HEK293 (cell line): ENCODE measurements around the gene ADAMTS12.

Experiments
- CTCF ChIA-PET: fragments of 350-600 bp; formaldehyde crosslinking; extraction: SDS; loops from one replicate; lab custom pipeline; 2021; ENCODE audit warnings: antibody characterized with exemption; lab: Yijun Ruan, JAX
- POLR2A ChIA-PET: fragments of 300-600 bp; formaldehyde crosslinking; extraction: SDS; loops from one replicate; lab custom pipeline; 2020; ENCODE audit warnings: antibody characterized with exemption, inconsistent platforms; lab: Yijun Ruan, JAX
- H3K27ac ChIP-seq: fragments of 200-500 bp; sonication (Bioruptor generic); 2 replicates; pipeline ENCODE4 v1.5.1; 2014; ENCODE audit warnings: low read depth, low read length, control low read depth, inconsistent platforms; ENCODE audit errors: extremely low read depth
- H3K36me3 ChIP-seq, 2 experiments: fragments of 200-500 bp in 1 of 2; sonication (Bioruptor generic) in 1 of 2; 1 replicate in 1 of 2; 2 replicates in 1 of 2; pipeline ENCODE4 v1.5.1; 2014 to 2017; ENCODE audit warnings: inconsistent platforms in 2 of 2, low read length in 2 of 2; ENCODE audit not compliant: control insufficient read depth in 2 of 2, insufficient read depth in 1 of 2
- H3K4me1 ChIP-seq: fragments of 200-500 bp; sonication (Bioruptor generic); 2 replicates; pipeline ENCODE4 v1.5.1; 2014; ENCODE audit warnings: mild to moderate bottlenecking, low read length, inconsistent platforms; ENCODE audit not compliant: control insufficient read depth, insufficient read depth
- H3K4me3 ChIP-seq: 2 replicates; pipeline ENCODE4 v1.5.1; 2011; ENCODE audit warnings: low read depth, mild to moderate bottlenecking, control low read depth, low read length, moderate library complexity
- H3K9me3 ChIP-seq: fragments of 200-500 bp; sonication (Bioruptor generic); 2 replicates; pipeline ENCODE4 v1.5.1; 2014; ENCODE audit warnings: low read depth, low read length, inconsistent platforms; ENCODE audit not compliant: control insufficient read depth, insufficient read depth
- IKZF3 ChIP-seq: fragments of 450-650 bp; IDR thresholded peaks from 2 replicates; pipeline ENCODE4 v1.5.0; 2018; ENCODE audit warnings: missing biosample characterization, mild to moderate bottlenecking, missing genetic modification characterization, moderate library complexity
- OSR2 ChIP-seq: fragments of 450-650 bp; formaldehyde crosslinking; IDR thresholded peaks from 2 replicates; pipeline ENCODE4 v1.5.1; 2016; ENCODE audit warnings: missing biosample characterization, missing genetic modification characterization
- ZNF157 ChIP-seq: fragments of 450-650 bp; formaldehyde crosslinking; IDR thresholded peaks from 2 replicates; pipeline ENCODE4 v1.5.1; 2016; ENCODE audit warnings: missing biosample characterization, missing genetic modification characterization
- ZNF16 ChIP-seq: fragments of 450-650 bp; formaldehyde crosslinking; IDR thresholded peaks from 2 replicates; pipeline ENCODE4 v1.5.1; 2016; ENCODE audit warnings: low read depth, missing biosample characterization, missing genetic modification characterization
- ZNF169 ChIP-seq: fragments of 450-650 bp; formaldehyde crosslinking; IDR thresholded peaks from 2 replicates; pipeline ENCODE4 v1.5.1; 2016; ENCODE audit warnings: missing biosample characterization, missing genetic modification characterization
- ZNF23 ChIP-seq: fragments of 450-650 bp; formaldehyde crosslinking; IDR thresholded peaks from 2 replicates; pipeline ENCODE4 v1.5.1; 2016; ENCODE audit warnings: missing biosample characterization, missing genetic modification characterization, borderline replicate concordance
- ZNF274 ChIP-seq, 2 experiments: fragments of 200-500 bp in 1 of 2; fragments of 450-650 bp in 1 of 2; sonication (Bioruptor generic) in 1 of 2; formaldehyde crosslinking in 1 of 2; IDR thresholded peaks; 2 replicates each; pipeline versions ENCODE4 v1.5.1 to v1.6.1; 2014 to 2016; ENCODE audit warnings: borderline replicate concordance in 1 of 2, inconsistent platforms in 1 of 2, low read length in 1 of 2, missing biosample characterization in 1 of 2, missing genetic modification characterization in 1 of 2
- ZNF707 ChIP-seq: fragments of 450-650 bp; formaldehyde crosslinking; IDR thresholded peaks from 2 replicates; pipeline ENCODE4 v1.5.1; 2016; ENCODE audit warnings: missing biosample characterization, missing genetic modification characterization
- ZSCAN30 ChIP-seq: fragments of 450-650 bp; IDR thresholded peaks from 2 replicates; pipeline ENCODE4 v1.5.1; 2018; ENCODE audit warnings: missing biosample characterization, mild to moderate bottlenecking, missing genetic modification characterization, moderate library complexity
- TF ChIP-seq, protein P1 (sequence below): fragments of 450-650 bp; formaldehyde crosslinking; IDR thresholded peaks from 2 replicates; pipeline ENCODE4 v1.5.1; 2016; ENCODE audit warnings: missing biosample characterization, missing genetic modification characterization
- TF ChIP-seq, protein P2 (sequence below): fragments of 450-650 bp; formaldehyde crosslinking; IDR thresholded peaks from 2 replicates; pipeline ENCODE4 v1.5.1; 2017; ENCODE audit warnings: missing biosample characterization, missing genetic modification characterization
- TF ChIP-seq, protein P3 (sequence below): fragments of 450-650 bp; formaldehyde crosslinking; IDR thresholded peaks from 2 replicates; pipeline ENCODE4 v1.5.1; 2016; ENCODE audit warnings: missing biosample characterization, missing genetic modification characterization
- TF ChIP-seq, protein P4 (sequence below): fragments of 450-650 bp; formaldehyde crosslinking; IDR thresholded peaks from 2 replicates; pipeline ENCODE4 v1.5.1; 2017; ENCODE audit warnings: missing biosample characterization, mild to moderate bottlenecking, missing genetic modification characterization, moderate library complexity
- TF ChIP-seq, protein P5 (sequence below): fragments of 450-650 bp; IDR thresholded peaks from 2 replicates; pipeline ENCODE4 v1.5.1; 2018; ENCODE audit warnings: missing biosample characterization, missing genetic modification characterization
- TF ChIP-seq, protein P6 (sequence below): fragments of 450-650 bp; formaldehyde crosslinking; IDR thresholded peaks from 2 replicates; pipeline ENCODE4 v1.5.1; 2017; ENCODE audit warnings: missing biosample characterization, missing genetic modification characterization
- TF ChIP-seq, protein P7 (sequence below): fragments of 450-650 bp; formaldehyde crosslinking; IDR thresholded peaks from 2 replicates; pipeline ENCODE4 v1.5.1; 2016; ENCODE audit warnings: missing biosample characterization, missing genetic modification characterization

ADAMTS12 gene

DNA sequence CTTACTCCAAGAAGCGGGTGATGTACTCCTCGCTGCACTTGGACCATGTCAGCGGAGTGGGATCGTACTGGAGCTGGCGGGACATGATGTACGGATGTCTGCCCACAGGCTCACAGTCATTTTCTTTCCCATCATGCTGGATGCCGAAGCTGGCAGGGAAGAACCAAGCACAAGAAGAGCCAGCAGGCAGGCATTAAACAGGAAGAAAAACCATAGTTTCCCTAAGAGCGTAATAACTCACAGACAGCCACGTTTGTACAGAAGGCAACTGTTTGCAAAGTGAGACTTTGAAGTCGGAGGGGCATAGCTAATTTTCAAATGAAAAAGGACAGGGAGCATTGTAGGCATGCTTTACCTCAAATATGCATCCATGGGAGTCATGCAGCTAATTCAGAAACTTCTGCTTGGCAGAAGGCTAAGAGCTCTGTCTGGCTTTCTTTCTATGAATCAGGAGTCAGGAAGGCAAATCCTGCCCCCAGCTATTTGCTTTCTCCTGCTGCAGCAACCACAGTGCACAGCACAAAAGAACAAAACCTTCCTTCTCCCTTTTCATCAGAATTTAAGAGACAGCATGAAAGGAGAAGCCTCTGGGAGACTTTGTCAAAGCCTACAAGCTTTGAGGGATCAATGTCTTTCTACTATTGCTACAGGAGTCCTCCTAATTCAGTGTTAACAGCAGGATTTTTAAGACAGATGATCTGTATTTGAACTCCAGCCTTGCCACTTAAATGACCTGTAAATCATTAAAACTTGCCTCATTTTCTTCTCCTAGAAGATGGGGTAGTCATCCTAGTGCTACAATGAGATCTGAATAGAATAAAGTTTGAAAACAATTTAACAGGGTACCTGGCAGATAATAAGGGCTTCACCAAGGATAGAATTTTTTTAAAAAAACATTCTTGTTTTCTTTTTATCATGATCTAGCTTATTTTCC is 242.0 kb downstream of the ADAMTS12 start (continued):
- TF ChIP-seq, protein P1, sequence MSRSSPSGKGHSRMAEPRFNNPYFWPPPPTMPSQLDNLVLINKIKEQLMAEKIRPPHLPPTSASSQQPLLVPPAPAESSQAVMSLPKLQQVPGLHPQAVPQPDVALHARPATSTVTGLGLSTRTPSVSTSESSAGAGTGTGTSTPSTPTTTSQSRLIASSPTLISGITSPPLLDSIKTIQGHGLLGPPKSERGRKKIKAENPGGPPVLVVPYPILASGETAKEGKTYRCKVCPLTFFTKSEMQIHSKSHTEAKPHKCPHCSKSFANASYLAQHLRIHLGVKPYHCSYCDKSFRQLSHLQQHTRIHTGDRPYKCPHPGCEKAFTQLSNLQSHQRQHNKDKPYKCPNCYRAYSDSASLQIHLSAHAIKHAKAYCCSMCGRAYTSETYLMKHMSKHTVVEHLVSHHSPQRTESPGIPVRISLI (tag by site-specific recombination): no peak

DNA sequence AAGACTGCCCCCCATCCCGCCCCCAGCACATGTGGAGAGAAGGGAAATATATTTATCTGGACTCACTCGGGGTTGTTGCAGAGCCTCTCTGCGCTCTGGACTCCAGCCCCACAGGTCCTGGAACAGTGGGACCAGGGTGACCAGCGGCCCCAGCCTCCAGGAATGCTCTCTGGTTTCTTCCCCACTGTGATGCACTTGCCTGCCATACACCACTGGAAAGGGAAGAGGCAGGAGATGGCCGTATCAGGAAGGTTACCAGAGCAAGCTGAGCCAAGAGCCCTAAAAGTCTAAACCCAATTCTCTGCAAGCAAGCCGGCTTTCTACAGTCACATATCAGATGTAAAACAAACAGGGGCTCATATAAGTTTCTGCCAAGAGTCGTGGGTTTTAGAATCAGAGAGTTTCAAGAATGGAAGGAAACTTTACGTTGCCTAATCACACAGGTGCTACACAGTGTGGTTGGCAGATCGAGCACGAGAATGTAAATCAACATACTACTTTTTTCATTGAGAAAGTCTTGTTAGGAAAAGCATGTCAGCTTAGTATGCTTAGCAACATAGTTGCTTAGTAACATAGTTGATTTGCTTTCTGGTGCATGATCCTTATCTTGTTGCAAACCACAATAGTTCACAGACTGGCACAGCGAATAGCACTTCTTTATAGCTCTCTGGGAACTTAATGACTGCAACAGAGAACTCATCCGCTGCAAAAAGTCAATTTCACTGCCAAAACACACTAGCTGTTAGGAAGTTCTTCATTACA is 249.9 kb downstream of the ADAMTS12 start:
- ChIA-PET POLR2A (no interaction called here), CTCF (interaction anchor here (0.7 kb wide), 2 partner anchors 328 to 332 kb away, joined by 3 to 4 read pairs; no protein-coding TSS in a partner anchor)
- Histone ChIP-seq H3K4me3 (no peak overlapping the region), H3K4me1 (no peaks in the 10 kb centered on the region), H3K9me3 (no peaks in the 10 kb centered on the region; the same call in none of the 2 replicates), H3K27ac (no peak overlapping the region), H3K36me3 (no peaks in the 10 kb centered on the region)
- TF ChIP-seq, protein P2, sequence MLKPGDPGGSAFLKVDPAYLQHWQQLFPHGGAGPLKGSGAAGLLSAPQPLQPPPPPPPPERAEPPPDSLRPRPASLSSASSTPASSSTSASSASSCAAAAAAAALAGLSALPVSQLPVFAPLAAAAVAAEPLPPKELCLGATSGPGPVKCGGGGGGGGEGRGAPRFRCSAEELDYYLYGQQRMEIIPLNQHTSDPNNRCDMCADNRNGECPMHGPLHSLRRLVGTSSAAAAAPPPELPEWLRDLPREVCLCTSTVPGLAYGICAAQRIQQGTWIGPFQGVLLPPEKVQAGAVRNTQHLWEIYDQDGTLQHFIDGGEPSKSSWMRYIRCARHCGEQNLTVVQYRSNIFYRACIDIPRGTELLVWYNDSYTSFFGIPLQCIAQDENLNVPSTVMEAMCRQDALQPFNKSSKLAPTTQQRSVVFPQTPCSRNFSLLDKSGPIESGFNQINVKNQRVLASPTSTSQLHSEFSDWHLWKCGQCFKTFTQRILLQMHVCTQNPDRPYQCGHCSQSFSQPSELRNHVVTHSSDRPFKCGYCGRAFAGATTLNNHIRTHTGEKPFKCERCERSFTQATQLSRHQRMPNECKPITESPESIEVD (tag by site-specific recombination): no peak
- no peak for TF ChIP-seq ZNF157 (tag by site-specific recombination)
- TF ChIP-seq, protein P3, sequence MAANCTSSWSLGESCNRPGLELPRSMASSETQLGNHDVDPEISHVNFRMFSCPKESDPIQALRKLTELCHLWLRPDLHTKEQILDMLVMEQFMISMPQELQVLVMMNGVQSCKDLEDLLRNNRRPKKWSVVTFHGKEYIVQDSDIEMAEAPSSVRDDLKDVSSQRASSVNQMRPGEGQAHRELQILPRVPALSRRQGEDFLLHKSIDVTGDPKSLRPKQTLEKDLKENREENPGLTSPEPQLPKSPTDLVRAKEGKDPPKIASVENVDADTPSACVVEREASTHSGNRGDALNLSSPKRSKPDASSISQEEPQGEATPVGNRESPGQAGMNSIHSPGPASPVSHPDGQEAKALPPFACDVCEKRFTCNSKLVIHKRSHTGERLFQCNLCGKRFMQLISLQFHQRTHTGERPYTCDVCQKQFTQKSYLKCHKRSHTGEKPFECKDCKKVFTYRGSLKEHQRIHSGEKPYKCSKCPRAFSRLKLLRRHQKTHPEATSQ (tag by site-specific recombination): no peak
- TF ChIP-seq ZNF707 (tag by site-specific recombination): no peak
- TF ChIP-seq, protein P4, sequence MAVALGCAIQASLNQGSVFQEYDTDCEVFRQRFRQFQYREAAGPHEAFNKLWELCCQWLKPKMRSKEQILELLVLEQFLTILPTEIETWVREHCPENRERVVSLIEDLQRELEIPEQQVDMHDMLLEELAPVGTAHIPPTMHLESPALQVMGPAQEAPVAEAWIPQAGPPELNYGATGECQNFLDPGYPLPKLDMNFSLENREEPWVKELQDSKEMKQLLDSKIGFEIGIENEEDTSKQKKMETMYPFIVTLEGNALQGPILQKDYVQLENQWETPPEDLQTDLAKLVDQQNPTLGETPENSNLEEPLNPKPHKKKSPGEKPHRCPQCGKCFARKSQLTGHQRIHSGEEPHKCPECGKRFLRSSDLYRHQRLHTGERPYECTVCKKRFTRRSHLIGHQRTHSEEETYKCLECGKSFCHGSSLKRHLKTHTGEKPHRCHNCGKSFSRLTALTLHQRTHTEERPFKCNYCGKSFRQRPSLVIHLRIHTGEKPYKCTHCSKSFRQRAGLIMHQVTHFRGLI (tag by site-specific recombination): no peak
- TF ChIP-seq, protein P5, sequence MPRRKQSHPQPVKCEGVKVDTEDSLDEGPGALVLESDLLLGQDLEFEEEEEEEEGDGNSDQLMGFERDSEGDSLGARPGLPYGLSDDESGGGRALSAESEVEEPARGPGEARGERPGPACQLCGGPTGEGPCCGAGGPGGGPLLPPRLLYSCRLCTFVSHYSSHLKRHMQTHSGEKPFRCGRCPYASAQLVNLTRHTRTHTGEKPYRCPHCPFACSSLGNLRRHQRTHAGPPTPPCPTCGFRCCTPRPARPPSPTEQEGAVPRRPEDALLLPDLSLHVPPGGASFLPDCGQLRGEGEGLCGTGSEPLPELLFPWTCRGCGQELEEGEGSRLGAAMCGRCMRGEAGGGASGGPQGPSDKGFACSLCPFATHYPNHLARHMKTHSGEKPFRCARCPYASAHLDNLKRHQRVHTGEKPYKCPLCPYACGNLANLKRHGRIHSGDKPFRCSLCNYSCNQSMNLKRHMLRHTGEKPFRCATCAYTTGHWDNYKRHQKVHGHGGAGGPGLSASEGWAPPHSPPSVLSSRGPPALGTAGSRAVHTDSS: no peak
- TF ChIP-seq OSR2 (tag by site-specific recombination): no peak
- TF ChIP-seq, all 188 proteins: peak for 0

DNA sequence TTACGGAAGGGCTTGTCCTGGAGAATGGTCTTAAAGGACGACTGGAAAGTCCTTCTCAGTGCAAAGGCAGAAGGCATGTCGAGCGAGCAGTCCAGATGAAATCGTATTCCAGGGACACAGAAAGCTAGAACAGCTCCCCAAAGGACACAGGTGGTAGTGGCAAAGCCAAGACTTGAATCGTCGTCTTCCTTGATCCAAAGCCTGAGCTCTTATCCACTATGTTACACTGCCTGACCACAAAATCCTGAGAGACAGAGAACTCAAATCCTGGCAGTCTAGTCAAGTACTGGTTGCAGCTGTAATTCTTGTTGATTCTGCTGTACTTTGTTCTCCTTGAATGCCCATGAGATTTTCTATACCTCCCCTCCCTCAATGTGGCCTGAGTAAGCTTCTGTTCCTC is 252.3 kb downstream of the ADAMTS12 start:
- ChIA-PET POLR2A (no interaction called here), CTCF (no interaction called here)
- no peaks in the 10 kb centered on the region for H3K36me3 ChIP-seq
- TF ChIP-seq ZNF23 (tag by site-specific recombination): no peak
- no peak for TF ChIP-seq ZNF169
- TF ChIP-seq, protein P6, sequence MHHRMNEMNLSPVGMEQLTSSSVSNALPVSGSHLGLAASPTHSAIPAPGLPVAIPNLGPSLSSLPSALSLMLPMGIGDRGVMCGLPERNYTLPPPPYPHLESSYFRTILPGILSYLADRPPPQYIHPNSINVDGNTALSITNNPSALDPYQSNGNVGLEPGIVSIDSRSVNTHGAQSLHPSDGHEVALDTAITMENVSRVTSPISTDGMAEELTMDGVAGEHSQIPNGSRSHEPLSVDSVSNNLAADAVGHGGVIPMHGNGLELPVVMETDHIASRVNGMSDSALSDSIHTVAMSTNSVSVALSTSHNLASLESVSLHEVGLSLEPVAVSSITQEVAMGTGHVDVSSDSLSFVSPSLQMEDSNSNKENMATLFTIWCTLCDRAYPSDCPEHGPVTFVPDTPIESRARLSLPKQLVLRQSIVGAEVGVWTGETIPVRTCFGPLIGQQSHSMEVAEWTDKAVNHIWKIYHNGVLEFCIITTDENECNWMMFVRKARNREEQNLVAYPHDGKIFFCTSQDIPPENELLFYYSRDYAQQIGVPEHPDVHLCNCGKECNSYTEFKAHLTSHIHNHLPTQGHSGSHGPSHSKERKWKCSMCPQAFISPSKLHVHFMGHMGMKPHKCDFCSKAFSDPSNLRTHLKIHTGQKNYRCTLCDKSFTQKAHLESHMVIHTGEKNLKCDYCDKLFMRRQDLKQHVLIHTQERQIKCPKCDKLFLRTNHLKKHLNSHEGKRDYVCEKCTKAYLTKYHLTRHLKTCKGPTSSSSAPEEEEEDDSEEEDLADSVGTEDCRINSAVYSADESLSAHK: no peak
- no peak for TF ChIP-seq ZNF274 (IDR thresholded peaks at IDR 0.05; ENCODE audit: low read length)
- no peak for TF ChIP-seq ZNF274 (tag by site-specific recombination; IDR thresholded peaks at IDR 0.05; ENCODE audit: borderline replicate concordance)
- no peak for TF ChIP-seq IKZF3 (tag by site-specific recombination)
- TF ChIP-seq ZNF16: no peak
- TF ChIP-seq, protein P7, sequence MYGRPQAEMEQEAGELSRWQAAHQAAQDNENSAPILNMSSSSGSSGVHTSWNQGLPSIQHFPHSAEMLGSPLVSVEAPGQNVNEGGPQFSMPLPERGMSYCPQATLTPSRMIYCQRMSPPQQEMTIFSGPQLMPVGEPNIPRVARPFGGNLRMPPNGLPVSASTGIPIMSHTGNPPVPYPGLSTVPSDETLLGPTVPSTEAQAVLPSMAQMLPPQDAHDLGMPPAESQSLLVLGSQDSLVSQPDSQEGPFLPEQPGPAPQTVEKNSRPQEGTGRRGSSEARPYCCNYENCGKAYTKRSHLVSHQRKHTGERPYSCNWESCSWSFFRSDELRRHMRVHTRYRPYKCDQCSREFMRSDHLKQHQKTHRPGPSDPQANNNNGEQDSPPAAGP (tag by site-specific recombination): no peak
- no peak for TF ChIP-seq ZSCAN30 (tag by site-specific recombination)
- no peaks in the 10 kb centered on the region; the same call in none of the 2 replicates for H3K9me3 ChIP-seq
- H3K27ac ChIP-seq: no peak overlapping the region
- H3K4me3 ChIP-seq: no peak overlapping the region
- H3K4me1 ChIP-seq: no peaks in the 10 kb centered on the region
